HG02885 (cell line): ENCODE results near the gene RPS6KB2.
"Not testable (repeated sequence)": the region's sequence is repeated elsewhere in the genome, so short reads cannot be mapped to it uniquely, and the experiment has no call there.

Experiments
- ATAC-seq: cut with Tn5 transposase; IDR thresholded peaks from one replicate; pipeline ENCODE4 v1.9.1; 2021; ENCODE audit warnings: mild to moderate bottlenecking; ENCODE audit not compliant: unreplicated experiment, poor library complexity

The RPS6KB2 gene

DNA sequence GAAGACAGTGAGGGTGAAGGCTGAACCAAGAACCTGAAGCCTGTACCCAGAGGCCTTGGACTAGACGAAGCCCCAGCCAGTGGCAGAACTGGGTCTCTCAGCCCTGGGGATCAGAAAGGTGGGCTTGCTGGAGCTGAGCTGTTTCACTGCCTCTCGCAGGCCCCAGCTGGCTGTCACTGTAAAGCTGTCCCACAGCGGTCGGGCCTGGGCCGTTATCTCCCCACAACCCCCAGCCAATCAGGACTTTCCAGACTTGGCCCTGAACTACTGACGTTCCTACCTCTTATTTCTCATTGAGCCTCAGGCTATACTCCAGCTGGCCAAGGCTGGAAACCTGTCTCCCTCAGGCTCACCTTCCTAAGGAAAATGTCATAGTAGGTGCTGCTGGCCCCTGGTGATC, 30.8 kb upstream of the RPS6KB2 start:
- ATAC-seq, result no peak

DNA sequence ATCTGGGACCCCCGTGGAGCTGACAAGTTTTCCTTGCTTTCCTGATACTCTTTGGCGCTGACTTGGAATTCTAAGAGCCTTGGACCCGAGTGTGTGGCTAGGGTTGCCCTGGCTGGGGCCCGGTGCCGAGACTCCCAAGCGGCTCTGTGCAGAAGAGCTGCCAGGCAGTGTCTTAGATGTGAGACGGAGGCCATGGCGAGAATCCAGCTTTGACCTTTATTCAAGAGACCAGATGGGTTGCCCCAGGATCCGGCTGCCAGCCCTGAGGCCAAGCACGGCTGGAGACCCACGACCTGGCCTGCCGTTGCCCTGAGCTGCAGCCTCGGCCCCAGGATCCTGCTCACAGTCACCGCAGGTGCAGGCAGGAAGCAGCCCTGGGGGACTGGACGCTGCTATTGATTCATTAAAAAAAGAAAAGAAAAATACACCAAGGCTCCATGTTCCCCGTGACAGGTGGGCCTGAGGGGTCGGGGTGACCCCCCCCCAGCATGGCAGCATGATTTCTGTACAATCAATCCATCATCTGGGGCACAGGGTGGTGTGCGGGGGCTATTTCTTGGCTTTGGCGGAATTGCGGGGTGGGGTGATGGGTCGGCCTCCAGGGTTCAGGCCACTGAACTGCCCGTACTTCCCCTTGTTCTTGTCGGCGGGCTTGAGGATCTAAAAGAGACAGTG, 30.2 kb upstream of the RPS6KB2 start:
- ATAC-seq, result no peak

DNA sequence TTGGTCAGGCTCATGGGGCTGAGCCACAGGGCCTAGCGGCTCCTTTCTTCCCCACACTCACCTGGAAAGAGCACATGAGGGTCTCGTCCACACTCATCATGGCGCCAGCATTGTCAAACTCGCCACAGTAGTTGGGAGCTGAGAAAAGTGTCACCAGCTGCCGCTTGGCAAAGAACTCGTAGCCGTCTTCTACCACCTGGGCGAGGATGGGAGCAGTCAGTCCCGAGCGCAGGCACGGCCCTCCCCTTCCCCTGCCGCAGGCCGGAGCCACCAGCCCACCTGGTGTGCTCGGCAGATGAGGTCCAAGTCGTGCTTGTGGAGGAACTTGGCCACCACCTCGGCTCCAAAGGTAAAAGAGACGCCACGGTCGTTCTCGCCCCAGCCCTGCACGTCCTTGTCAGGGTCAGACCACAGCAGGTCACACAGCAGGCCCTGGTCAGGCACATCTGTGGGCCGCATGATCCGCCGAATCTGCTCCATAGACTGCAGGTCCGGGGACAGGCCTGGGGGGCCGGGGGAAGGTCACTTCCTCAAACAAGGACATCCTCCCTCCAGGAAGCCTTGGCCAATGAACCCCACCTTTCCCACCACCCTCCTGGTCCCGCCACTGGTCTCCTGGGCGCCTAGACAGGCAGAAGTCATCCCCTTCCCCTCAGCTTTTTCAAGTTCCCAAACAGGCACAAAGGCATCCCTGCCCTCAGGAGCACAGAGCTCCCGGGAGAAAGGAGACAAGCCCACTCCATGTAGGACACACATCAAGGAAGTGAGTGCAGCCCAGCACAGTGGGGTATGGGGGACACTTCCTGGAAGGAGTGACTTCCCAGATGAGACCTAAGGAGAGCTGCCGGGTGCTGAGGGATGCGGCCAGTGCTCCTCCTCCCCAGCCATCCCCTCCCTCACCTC, 29.4 kb upstream of the RPS6KB2 start:
- ATAC-seq, result no peak

DNA sequence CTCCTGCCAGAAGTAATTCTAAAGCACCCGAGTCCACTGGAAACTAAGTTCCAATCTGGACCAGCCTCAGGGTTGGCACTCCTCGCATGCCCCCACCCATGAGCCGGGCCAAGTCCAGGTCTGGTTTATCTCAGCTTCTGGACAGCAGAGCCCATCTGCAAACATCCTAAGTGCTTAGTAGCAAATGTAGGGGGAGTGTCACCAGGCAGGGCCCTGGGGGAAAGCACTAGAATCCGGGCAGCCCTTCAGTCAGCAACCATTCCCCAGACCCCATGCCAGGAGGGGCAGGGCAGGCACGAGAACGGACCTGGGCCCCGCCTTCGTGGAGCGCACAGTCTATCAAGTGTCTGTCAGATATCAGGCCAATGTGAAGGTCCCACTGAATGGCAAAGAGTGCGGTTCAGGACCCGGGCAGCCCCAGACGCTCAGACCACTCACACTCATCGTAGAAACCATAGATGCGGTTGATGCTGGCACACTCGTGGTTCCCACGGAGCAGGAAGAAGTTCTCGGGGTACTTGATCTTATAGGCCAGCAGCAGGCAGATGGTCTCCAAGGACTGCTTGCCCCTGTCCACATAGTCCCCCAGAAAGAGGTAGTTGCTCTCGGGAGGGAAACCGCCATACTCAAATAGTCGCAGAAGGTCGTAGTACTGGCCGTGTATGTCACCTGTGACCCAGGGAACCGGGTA, 27.9 kb upstream of the RPS6KB2 start:
- no peak for ATAC-seq

DNA sequence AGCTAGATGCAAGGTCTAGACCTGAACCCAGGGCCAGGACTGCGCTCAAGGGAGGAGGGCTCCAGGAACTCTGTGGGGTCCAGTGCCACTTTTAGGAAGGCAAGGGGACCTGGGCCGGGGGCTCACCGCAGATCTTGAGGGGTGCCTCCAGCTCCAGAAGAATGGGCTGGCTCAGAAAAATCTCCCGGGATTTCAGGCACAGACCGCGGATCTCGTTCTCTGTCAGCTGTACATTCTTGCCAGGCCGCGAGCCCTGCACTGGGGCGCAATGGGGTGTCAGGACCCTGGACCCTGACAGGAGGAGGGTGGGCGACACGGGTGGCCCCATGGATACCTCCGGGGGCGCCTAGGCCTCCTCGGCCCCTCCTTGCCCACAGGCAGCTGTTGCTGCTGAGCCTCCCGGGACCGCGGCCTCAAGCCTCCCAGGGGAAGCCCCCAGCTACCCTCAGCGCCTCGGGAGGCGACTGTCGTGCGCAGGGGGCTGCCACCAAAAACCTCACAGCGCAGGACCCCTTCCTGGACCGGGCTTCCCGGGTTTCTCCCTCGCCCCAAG, 27.3 kb upstream of the RPS6KB2 start:
- peak; percentile 3 for ATAC-seq

DNA sequence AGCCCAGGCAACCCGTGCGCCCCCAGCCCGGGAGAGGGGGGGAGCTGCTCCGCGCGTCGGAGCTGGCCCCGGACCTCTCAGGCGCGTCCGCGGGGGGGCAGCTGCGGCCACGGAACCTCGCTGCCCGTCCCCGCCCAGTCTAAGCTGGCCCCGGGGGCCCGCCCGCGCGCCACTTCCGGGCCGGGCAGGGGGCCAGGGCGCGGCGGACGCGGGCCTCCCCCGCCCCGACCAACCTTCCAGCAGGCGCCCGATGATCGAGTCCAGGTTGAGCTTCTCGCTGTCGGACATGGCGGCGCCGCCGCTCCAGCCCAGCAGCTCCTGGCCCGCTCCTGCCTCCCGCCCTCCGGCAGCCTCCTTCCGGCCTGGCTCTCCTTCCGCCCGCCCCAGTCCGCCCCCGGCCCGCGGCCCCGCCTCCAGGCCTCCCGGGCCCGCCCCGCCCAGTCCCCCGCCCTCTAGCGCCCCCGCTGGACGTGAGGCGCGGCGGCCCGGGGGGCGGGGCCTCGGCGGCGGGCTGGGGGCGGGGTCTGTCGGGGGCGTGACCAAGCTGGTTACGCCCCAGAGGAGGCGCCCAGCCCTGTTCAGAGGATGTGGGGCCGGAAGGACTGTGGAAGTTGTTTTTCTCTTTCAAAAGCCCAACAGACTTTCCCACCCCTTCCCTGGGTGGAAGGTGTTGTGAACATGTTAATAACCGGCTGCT, 26.7 kb upstream of the RPS6KB2 start, which contains the start of gene PPP1CA:
PPP1CA (minus strand) TSS at position 364 of the 697 bp plus-strand sequence; CDS start at position 288, 76 bp downstream.
- peak; percentile 74 for ATAC-seq

DNA sequence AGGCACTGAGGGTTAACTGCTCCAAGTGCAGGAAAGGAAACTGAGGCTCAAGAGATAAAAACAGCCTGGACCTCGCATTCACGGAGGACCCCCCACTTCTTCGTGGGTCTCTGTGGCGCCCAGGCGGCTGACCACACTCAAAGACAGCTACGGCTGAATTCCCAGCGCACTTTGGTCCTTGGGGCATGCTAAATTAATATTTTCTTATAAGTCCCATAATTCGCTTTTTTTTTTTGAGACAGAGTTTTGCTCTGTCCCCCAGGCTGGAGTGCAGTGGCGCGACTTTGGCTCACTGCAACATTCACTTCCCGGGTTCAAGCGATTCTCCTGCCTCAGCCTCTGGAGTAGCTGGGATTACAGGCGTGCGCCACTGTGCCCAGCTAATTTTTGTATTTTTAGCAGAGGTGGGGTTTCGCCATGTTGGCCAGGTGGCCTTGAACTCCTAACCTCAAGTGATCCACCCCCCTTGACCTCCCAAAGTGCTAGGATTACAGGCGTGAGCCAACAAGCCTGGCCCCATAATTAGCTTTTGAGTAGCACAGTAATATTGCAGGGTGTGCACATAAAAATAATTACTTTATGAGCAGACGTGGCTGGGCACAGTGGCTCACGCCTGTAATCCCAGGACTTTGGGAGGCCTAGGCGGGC, 26.0 kb upstream of the RPS6KB2 start:
- not testable (repeated sequence) for ATAC-seq

DNA sequence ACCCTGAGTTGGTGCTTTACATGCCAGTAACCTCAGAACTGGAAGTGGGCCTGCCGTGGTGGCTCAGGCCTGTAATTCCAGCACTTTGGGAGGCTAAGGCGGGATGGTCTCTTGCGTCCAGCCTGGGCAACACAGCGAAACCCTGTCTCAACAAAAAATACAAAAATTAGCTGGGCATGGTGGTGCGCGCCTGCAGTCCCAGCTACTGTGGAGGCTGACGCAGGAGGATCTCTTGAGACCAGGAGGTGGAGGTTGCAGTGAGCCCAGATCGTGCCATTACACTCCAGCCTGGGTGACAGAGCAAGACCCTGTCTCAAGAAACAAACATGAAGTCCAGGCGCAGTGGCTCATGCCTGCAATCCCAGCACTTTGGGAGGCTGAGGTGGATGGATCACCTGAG, 25.2 kb upstream of the RPS6KB2 start:
- ATAC-seq, result not testable (repeated sequence)

DNA sequence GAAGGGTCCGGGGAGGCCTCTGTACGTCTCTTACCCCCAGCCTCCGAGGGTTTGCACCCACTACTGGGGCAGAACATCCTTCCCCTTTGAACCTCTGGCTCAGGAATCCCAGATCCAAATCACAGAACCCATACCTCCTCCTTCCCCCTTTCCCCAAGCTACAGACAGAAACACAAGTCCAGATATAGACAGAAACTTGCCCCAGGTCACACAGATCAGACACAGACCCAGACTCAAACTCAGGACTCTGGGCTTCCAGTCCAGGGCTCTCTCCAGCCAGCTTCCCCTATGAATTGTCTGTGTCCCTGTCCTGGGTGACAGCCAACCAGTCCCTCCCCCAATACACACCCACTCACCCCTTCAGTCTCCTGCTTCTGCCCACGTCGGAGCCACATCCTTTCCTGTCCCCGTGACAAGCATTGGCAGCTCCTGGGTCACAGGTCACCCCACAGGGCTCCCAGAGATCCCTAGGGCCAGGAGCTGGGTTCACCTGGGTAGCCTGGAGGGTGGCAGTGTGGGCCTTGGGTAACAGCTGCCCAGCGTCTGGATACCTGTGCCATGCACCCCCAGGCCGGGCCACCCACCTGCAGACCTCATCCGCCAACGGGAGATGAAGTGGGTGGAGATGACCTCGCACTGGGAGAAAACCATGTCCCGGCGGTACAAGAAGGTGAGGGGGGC, 23.6 kb upstream of the RPS6KB2 start:
- no peak for ATAC-seq

DNA sequence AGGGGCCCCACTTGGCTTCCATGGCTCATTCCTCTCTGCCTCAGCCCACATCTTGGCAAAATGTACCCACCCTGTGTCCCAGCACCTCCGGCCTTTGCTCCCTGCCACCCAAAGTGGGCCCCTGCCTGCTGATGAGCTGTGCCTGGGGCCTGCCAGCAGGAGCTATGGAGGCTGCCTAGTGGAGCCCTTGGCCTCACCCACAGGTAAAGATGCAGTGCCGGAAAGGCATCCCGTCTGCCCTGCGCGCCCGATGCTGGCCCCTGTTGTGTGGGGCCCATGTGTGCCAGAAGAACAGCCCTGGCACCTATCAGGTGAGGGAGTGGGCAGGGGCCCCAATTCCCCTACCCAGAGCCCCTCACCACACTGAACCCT, 23.1 kb upstream of the RPS6KB2 start:
- no peak for ATAC-seq

DNA sequence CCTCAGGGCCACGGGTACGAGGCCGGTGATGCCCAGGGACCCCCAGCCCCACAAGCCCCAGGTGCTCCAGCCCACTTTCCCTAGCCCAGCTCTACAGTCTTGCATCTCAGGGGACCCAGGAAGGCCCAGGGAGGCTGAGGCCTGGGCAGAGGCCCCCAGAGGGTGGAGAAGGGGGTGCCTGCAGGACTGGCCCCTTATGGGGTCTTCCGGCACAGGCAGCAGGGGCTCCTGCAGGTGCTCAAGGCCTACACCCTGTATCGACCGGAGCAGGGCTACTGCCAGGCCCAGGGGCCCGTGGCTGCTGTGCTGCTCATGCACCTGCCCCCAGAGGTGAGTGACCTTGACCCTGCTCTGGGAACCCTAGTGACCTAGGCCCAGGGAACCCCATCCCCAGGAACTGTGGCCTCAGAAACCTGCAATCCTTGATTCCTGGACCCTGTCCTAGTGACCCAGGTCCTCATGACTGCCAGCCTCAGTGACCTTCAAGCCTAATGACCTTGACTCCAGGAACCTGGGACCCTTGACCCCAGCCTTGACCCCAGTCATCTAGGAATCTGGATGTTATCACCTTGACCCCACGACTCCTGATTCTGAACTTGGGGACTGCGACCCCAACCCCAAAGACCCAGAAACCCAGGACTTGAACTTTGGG, 22.5 kb upstream of the RPS6KB2 start:
- no peak for ATAC-seq

DNA sequence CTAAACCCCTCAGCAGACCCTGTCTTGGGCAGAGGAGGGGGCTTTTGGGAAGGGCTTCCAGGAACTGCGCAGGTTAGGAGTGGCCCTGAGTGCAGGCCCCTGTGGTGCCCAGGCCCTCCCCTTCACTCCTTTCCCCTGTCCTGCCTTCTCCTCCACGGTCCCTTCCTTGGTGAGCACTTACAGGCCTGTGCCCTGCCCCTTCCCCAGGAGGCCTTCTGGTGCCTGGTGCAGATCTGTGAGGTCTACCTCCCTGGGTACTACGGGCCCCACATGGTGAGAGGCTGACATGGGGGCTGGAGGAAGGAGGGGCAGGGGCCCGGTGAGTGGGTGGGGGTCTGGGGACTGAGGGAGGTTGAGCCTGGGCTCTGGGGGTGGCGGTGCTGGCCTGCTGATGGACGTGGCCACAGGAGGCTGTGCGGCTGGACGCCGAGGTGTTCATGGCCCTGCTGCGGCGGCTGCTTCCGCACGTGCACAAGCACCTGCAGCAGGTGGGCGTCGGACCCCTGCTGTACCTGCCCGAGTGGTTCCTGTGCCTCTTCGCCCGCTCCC, 21.8 kb upstream of the RPS6KB2 start:
- no peak for ATAC-seq

DNA sequence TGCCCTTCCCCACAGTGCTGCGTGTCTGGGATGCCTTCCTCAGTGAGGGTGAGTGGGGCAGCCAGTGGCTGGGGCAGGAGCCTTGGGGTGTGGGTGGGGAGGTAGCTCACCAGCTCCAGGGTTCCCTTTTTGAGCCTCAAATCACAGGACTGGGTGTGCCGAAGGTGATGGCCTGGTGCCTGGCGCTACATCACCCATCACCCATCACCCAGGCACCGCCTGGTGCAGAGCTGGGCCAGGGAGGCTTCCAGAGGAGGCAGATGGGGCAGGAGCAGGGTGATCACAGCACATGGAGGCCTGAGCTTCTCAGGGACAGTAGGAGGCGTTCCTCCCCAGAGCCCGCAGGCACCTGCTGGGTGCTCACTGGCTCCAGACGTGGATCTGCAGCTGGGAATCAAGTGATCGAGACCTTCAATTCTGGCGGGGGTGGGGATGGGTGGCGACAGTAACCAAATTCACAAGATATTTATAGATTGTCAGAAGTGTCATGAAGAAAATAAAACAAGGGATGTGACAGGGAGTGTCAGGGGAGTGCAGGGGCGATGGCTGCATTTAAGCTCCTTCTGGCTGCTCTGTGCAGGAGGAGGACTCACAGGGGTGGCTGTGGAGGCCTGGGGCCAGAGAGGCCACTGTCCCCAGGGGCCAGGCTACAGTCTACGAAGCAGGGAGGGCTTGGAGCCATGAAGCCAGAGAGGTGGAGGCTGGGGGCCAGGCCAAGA, 21.2 kb upstream of the RPS6KB2 start:
- no peak for ATAC-seq

DNA sequence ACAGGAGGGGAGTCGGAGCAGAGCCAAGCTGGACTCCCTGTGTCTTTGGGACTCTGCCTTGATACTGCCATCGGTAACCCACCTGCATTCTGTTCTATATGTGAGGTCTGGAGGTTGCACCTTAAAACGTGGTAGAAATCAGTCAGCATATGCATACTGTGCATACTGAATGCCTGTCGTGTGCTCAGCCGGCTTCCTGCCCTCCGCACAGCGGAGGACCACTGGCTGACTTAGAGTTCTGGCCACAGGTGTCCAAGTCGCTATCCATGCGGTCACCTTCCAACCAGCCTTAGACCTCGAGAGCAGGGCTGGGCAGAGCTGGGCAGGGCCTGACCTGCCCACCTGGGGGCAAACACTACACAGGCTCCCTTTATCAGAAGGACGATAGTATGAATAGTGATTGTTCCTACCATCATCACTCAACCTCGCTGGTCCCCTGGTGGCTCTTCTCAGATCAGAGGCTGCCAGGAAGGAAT, 20.6 kb upstream of the RPS6KB2 start:
- ATAC-seq, result no peak

DNA sequence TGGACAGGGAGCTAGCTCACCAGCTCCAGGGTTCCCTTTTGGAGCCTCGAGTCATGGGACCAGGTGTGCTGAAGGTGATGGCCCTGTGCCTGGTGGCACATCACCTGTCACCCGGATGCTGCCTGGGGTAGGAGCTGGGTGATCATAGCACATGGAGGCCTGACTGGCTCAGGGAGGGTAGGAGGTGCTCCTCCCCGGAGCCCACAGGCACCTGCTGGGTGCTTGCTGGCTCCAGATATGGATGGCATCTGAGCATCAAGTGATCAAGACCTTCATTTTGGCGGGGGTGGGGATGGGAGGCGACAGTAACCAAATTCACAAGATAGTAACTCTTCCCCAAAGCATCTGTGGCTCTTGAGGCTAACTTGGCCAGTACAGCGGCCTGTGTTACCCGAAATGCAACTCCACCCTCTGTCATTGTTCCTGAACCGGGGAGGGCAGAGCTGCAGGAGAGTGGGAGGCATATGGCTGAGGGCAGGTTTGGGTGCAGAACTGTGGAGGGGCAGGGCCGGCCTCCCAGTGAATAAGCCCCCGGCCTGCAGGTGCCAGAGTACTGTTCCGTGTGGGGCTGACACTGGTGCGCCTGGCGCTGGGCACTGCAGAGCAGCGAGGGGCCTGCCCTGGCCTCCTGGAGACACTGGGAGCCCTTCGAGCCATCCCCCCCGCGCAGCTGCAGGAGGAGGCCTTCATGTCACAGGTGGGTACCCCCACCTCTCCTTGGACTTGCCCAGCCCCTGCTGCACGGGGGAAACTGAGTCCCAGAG, 19.7 kb upstream of the RPS6KB2 start:
- ATAC-seq, result no peak

DNA sequence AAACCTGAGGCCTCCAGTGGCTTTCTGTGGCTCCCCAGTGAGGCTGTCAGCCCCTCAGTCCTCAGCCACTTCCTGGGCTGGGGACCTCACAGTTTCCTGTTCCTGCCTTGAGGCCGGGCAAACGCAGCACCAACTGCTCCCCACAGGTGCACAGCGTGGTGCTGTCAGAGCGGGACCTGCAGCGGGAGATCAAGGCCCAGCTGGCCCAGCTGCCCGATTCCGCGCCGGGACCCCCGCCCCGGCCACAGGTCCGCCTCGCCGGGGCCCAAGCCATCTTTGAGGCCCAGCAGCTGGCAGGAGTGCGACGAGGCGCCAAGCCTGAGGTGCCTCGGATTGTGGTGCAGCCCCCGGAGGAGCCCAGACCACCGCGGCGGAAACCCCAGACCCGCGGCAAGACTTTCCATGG, 19.0 kb upstream of the RPS6KB2 start:
- ATAC-seq, result no peak
